CD4-positive, alpha-beta T cell treated with Interleukin-17A for 1 hour (primary cell): Measurements from ENCODE around the gene SLC4A1AP.
A peak's percentile ranks its signal among the peaks of the same experiment; 100 is the strongest.
"Not testable (repeated sequence)": the region's sequence is repeated elsewhere in the genome, so short reads cannot be mapped to it uniquely, and the experiment has no call there.

ENCODE experiments used
- DNase-seq: peaks from one replicate; pipeline ENCODE4 v3.0.0-alpha.2; 2020

Gene SLC4A1AP

GRCh38 chr2:27652341-27652740 is 11.3 kb upstream of the SLC4A1AP start:
- no peak for DNase-seq

GRCh38 chr2:27652790-27653189 is 10.9 kb upstream of the SLC4A1AP start:
- no peak for DNase-seq

- DNase-seq, result no peak
Observed at GRCh38 chr2:27653397-27653796, 10.3 kb upstream of the SLC4A1AP start.

- DNase-seq, result no peak
Observed at GRCh38 chr2:27655155-27655951, 8.3 kb upstream of the SLC4A1AP start.

GRCh38 chr2:27661371-27661770 is 2.3 kb upstream of the SLC4A1AP start:
- no peak for DNase-seq

- no peak for DNase-seq
Observed at GRCh38 chr2:27664154-27664574, 475 bp downstream of the SLC4A1AP start.

GRCh38 chr2:27664622-27665363 is 1.1 kb downstream of the SLC4A1AP start:
- DNase-seq, result no peak

GRCh38 chr2:27667446-27667845 is 3.8 kb downstream of the SLC4A1AP start:
- no peak for DNase-seq

- no peak for DNase-seq
Observed at GRCh38 chr2:27671235-27671634, 7.5 kb downstream of the SLC4A1AP start.

GRCh38 chr2:27672723-27673486 is 9.2 kb downstream of the SLC4A1AP start:
- no peak for DNase-seq

GRCh38 chr2:27680571-27680970 is 16.9 kb downstream of the SLC4A1AP start:
- DNase-seq, result no peak

GRCh38 chr2:27681841-27682240 is 18.2 kb downstream of the SLC4A1AP start:
- no peak for DNase-seq

- DNase-seq, result not testable (repeated sequence)
Observed at GRCh38 chr2:27682334-27682771, 18.7 kb downstream of the SLC4A1AP start.

GRCh38 chr2:27683390-27684071 is 19.8 kb downstream of the SLC4A1AP start:
- peak; percentile 94 for DNase-seq

GRCh38 chr2:27685006-27685405 is 21.3 kb downstream of the SLC4A1AP start:
- DNase-seq, result peak; percentile 39

GRCh38 chr2:27685577-27685976 is 21.9 kb downstream of the SLC4A1AP start:
- no peak for DNase-seq

GRCh38 chr2:27687232-27687631 is 23.5 kb downstream of the SLC4A1AP start:
- DNase-seq, result no peak

- no peak for DNase-seq
Observed at GRCh38 chr2:27689424-27689823, 25.7 kb downstream of the SLC4A1AP start.

GRCh38 chr2:27690052-27690451 is 26.4 kb downstream of the SLC4A1AP start:
- no peak for DNase-seq

- no peak for DNase-seq
Observed at GRCh38 chr2:27697660-27698059, 34.0 kb downstream of the SLC4A1AP start.

GRCh38 chr2:27701676-27702075 is 38.0 kb downstream of the SLC4A1AP start:
- DNase-seq, result no peak

GRCh38 chr2:27702302-27702701 is 38.6 kb downstream of the SLC4A1AP start:
- DNase-seq, result no peak
